B cell (primary cell): ENCODE data around the gene SP6. TPM values are rescaled to one million over a fixed set of nuclear protein-coding genes. Genes with fewer than 3 reads are reported as not detected.
A peak's percentile ranks its signal among the peaks of the same experiment; 100 is the strongest.

Source experiments
- ATAC-seq: fragments of 200-7000 bp; cut with Tn5 transposase; one replicate; pipeline ENCODE4 v1.10.0; 2021; ENCODE audit warnings: low read depth, mild to moderate bottlenecking, moderate number of reproducible peaks, moderate library complexity
- CTCF ChIA-PET: fragments of 350-600 bp; sonication (Branson Sonifier 250); formaldehyde crosslinking; loops from one replicate; lab custom pipeline; 2021; ENCODE audit warnings: antibody characterized with exemption, inconsistent platforms; lab: Charles Lee
- POLR2A ChIA-PET: fragments of 350-600 bp; sonication (Branson Sonifier 250); formaldehyde crosslinking; loops from one replicate; lab custom pipeline; 2021; ENCODE audit warnings: antibody characterized with exemption; lab: Charles Lee
- DNase-seq: peaks from one replicate; pipeline ENCODE4 v3.0.0; 2013
- H2AFZ ChIP-seq: 2 replicates; pipeline ENCODE4 v1.6.1; 2012; ENCODE audit warnings: mild to moderate bottlenecking, low read depth, low read length; ENCODE audit not compliant: insufficient read depth, poor library complexity, severe bottlenecking
- H3K27ac ChIP-seq, 2 donors: 1 replicate in 1 of 2; 2 replicates in 1 of 2; pipeline ENCODE4 v1.5.1; 2012 to 2013; ENCODE audit warnings: low read length in 2 of 2, mild to moderate bottlenecking in 2 of 2, moderate library complexity in 1 of 2
- H3K27me3 ChIP-seq, 4 experiments: fragments of 200-600 bp in 1 of 4; sonication (generic) in 1 of 4; replicated peaks in 1 of 4; 1 replicate in 2 of 4; 2 replicates in 2 of 4; pipeline versions ENCODE4 v1.6.1 to v1.7.0; 2013 to 2016; ENCODE audit warnings: low read length in 3 of 4, mild to moderate bottlenecking in 2 of 4, mixed read lengths in 1 of 4, moderate library complexity in 1 of 4; ENCODE audit not compliant: insufficient read depth in 4 of 4, control insufficient read depth in 3 of 4; ENCODE audit errors: control extremely low read depth in 1 of 4
- H3K36me3 ChIP-seq, 2 experiments: replicated peaks in 1 of 2; 1 replicate in 1 of 2; 2 replicates in 1 of 2; pipeline versions ENCODE4 v1.6.1 to v1.7.1; 2013; ENCODE audit warnings: low read length in 1 of 2; ENCODE audit not compliant: insufficient read depth in 2 of 2, control insufficient read depth in 1 of 2; ENCODE audit errors: control extremely low read depth in 1 of 2, extremely low read depth in 1 of 2
- H3K4me1 ChIP-seq, 2 donors: fragments of 200-600 bp in 1 of 2; sonication (generic) in 1 of 2; 1 replicate in 1 of 2; 2 replicates in 1 of 2; pipeline versions ENCODE4 v1.5.1 to v1.6.1; 2013 to 2017; ENCODE audit warnings: low read length in 2 of 2; ENCODE audit not compliant: control insufficient read depth in 2 of 2, insufficient read depth in 2 of 2
- H3K4me2 ChIP-seq: replicated peaks from 2 replicates; pipeline ENCODE3; 2012; ENCODE audit warnings: mild to moderate bottlenecking, low read depth, low read length; ENCODE audit not compliant: poor library complexity, severe bottlenecking
- H3K4me3 ChIP-seq, 5 experiments: fragments of 200-600 bp in 1 of 5; sonication (generic) in 1 of 5; 1 replicate in 3 of 5; 2 replicates in 2 of 5; pipeline versions ENCODE4 v1.5.1 to v1.7.0; 2011 to 2016; ENCODE audit warnings: low read length in 4 of 5, mild to moderate bottlenecking in 4 of 5, low read depth in 2 of 5, control low read depth in 1 of 5, moderate library complexity in 1 of 5; ENCODE audit not compliant: insufficient read depth in 1 of 5; ENCODE audit errors: control extremely low read depth in 1 of 5, extremely low read depth in 1 of 5
- H3K79me2 ChIP-seq: fragments of 200-600 bp; sonication (generic); one replicate; pipeline ENCODE4 v1.6.0; 2016; ENCODE audit warnings: low read length; ENCODE audit not compliant: control insufficient read depth, insufficient read depth
- H3K9ac ChIP-seq: fragments of 200-600 bp; sonication (generic); 2 replicates; pipeline ENCODE4 v1.6.1; 2017; ENCODE audit warnings: mild to moderate bottlenecking, low read length, moderate library complexity
- H3K9me3 ChIP-seq, 3 donors: one replicate each; pipeline versions ENCODE4 v1.6.1 to v1.7.1; 2013; ENCODE audit warnings: low read length in 2 of 3; ENCODE audit not compliant: control insufficient read depth in 2 of 3, insufficient read depth in 1 of 3; ENCODE audit errors: control extremely low read depth in 1 of 3
- H4K20me1 ChIP-seq: 2 replicates; pipeline ENCODE4 v1.6.0; 2012; ENCODE audit warnings: mild to moderate bottlenecking, low read length; ENCODE audit not compliant: insufficient read depth, control insufficient read depth, poor library complexity, severe bottlenecking
- H3K27ac Mint-ChIP-seq: one replicate; pipeline ENCODE4 v1.8.0; 2021; ENCODE audit warnings: mixed read lengths
- H3K27me3 Mint-ChIP-seq: one replicate; pipeline ENCODE4 v1.8.0; 2021; ENCODE audit warnings: mixed read lengths
- H3K4me1 Mint-ChIP-seq: one replicate; pipeline ENCODE4 v1.8.0; 2021; ENCODE audit warnings: mixed read lengths
- H3K4me3 Mint-ChIP-seq: one replicate; pipeline ENCODE4 v1.8.0; 2021; ENCODE audit warnings: mixed read lengths
- H3K9me3 Mint-ChIP-seq: one replicate; pipeline ENCODE4 v1.8.0; 2022; ENCODE audit warnings: mixed read lengths; ENCODE audit not compliant: insufficient read depth
- CTCF ChIP-seq: fragments of 200-600 bp; IDR thresholded peaks from one replicate; pipeline ENCODE4 v1.8.0; 2022; ENCODE audit warnings: antibody characterized with exemption, mild to moderate bottlenecking
- EZH2 ChIP-seq: IDR thresholded peaks from 2 replicates; pipeline ENCODE4 v1.6.1; 2012; ENCODE audit warnings: borderline replicate concordance, low read depth, mild to moderate bottlenecking, moderate library complexity, low read length; ENCODE audit not compliant: insufficient read depth, poor library complexity, severe bottlenecking
- WGBS: methylation state at CpG from one replicate; pipeline ENCODE4 v1.1.5; 2013; ENCODE audit warnings: missing lambda C conversion rate; ENCODE audit not compliant: insufficient coverage; 5-methylcytosine and 5-hydroxymethylcytosine counted together
- intact Hi-C: fragments of 100-400 bp; cut with micrococcal nuclease; formaldehyde crosslinking; loops from one replicate; pipeline ENCODE4 v1.10.0; 2022
- polyA plus RNA-seq: library from polyadenylated mRNA; depleted of rRNA; stranded (reverse); fragments of >200 nt; gene quantifications from 2 replicates; pipeline ENCODE4 v1.2.3, GENCODE V29; 2012
- total RNA-seq, 2 donors: library from RNA; stranded (reverse); fragments of 120-200 nt in 1 of 2; gene quantifications; 1 replicate in 1 of 2; 2 replicates in 1 of 2; pipeline versions ENCODE4 v1.2.3 to v1.2.4, GENCODE V29; 2013 to 2022

The SP6 gene
- total and polyA plus RNA-seq, 2 donors (not counting 1 experiment from before 2014, with no cell fraction given) = 0.04 TPM; not detected in 1

- no peak overlapping the region for H3K4me3 Mint-ChIP-seq
- Histone ChIP-seq H3K4me2 (no peak overlapping the region), H4K20me1 (no peaks in the 10 kb centered on the region), H3K36me3 (peaks cover 0 to 75% of the 10 kb centered on the region in 2 experiments), H3K27me3 (no peaks in the 10 kb centered on the region), H3K4me1 (no peaks in the 10 kb centered on the region), H3K9me3 (no peaks in the 10 kb centered on the region), H3K4me3 (no peak overlapping the region), H3K27ac (no peak overlapping the region), H2AFZ (no peak overlapping the region), H3K9ac (no peak overlapping the region), H3K79me2 (no peaks in the 10 kb centered on the region)
- DNase-seq (no peak), ATAC-seq (no peak)
- TF ChIP-seq CTCF (no peak), EZH2 (no peak)
- CTCF ChIA-PET = no interaction called here
- intact Hi-C loops = no loop called here
- POLR2A ChIA-PET = no interaction called here
- no peaks in the 10 kb centered on the region for H3K4me1 Mint-ChIP-seq
- no peaks in the 10 kb centered on the region for H3K9me3 Mint-ChIP-seq
- no peaks in the 10 kb centered on the region for H3K27me3 Mint-ChIP-seq
- WGBS = 97% methylated on average over 14 of the region's 14 CpGs
- no peak overlapping the region for H3K27ac Mint-ChIP-seq
These were observed 37.9 kb downstream of the SP6 start for GRCh38 chr17:47813077-47813476.

DNA sequence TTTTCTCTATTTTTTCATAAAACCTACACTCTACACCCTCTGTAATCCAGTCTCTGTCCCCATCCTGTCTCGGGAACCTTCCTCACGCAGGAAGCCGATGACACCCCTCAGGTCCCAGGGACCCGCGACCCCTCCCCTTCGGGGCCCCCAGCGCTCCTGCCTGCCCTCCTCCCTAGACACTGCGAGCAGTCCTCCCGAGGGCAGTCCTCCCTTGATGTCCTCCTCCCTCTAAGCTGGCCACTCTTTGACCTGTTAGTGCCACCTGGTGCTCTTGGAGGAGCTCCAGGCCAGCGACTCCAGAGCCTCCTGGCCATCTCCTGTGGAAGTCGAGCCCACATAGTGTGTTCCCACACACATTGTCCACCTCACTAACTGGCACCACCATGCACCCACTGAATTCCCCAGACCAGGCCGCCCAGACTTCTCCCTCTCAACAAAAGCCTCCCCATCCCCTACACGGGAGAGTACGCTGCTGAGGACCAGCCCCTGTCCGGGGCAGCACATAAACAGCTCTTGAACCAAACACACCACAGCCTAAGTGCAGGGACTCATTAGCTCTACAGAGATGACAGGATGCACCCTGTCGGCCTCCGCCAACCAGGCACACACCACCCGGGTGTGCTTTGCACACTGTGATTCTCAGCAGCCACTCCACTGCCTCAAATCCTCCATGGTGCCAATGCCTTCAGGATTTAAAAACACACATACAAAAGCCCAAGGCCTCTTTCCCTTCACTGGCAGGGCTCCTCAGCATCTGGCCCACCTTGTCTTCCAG is 38.6 kb downstream of the SP6 start:
- H4K20me1 ChIP-seq = no peaks in the 10 kb centered on the region
- H2AFZ ChIP-seq = no peak overlapping the region
- no peak overlapping the region for H3K4me2 ChIP-seq
- no peaks in the 10 kb centered on the region for H3K9me3 ChIP-seq
- no peak overlapping the region for H3K4me3 ChIP-seq
- no peak overlapping the region for H3K27ac ChIP-seq
- peak overlapping the region; percentile 34 for H3K27ac Mint-ChIP-seq
- intact Hi-C loops = no loop called here
- H3K36me3 ChIP-seq = peaks cover 0 to 72% of the 10 kb centered on the region in 2 experiments
- no peaks in the 10 kb centered on the region for H3K4me1 Mint-ChIP-seq
- no peaks in the 10 kb centered on the region for H3K79me2 ChIP-seq
- no peak for DNase-seq
- POLR2A ChIA-PET = no interaction called here
- TF ChIP-seq EZH2 (no peak), CTCF (no peak)
- CTCF ChIA-PET = no interaction called here
- H3K9ac ChIP-seq = no peak overlapping the region
- H3K4me3 Mint-ChIP-seq = no peak overlapping the region
- H3K4me1 ChIP-seq = no peaks in the 10 kb centered on the region
- ATAC-seq = no peak
- no peaks in the 10 kb centered on the region for H3K27me3 ChIP-seq
- no peaks in the 10 kb centered on the region for H3K27me3 Mint-ChIP-seq
- 88% methylated on average over 13 of the region's 18 CpGs for WGBS
- no peaks in the 10 kb centered on the region for H3K9me3 Mint-ChIP-seq
